Mucosa of descending colon (tissue), 3 donors: ENCODE data around the gene CDC14A. TPM values are rescaled to one million over a fixed set of nuclear protein-coding genes. Genes with fewer than 3 reads are reported as not detected.
A peak's percentile ranks its signal among the peaks of the same experiment; 100 is the strongest.

Experiments
- ATAC-seq: fragments of 200-7000 bp; cut with Tn5 transposase; one replicate; pipeline ENCODE4 v1.9.1; 2020; ENCODE audit warnings: mild to moderate bottlenecking, moderate library complexity
- DNase-seq, 3 donors: peaks; one replicate each; pipeline ENCODE4 v3.0.0-alpha.2; 2020
- H3K36me3 ChIP-seq: fragments of 200-600 bp; one replicate; pipeline ENCODE4 v1.8.0; 2021; ENCODE audit warnings: low read depth, mild to moderate bottlenecking
- H3K4me1 ChIP-seq: fragments of 200-600 bp; one replicate; pipeline ENCODE4 v1.8.0; 2021; ENCODE audit warnings: low read depth, mild to moderate bottlenecking
- H3K4me3 ChIP-seq: fragments of 200-600 bp; one replicate; pipeline ENCODE4 v1.8.0; 2021; ENCODE audit warnings: mild to moderate bottlenecking
- H3K9me3 ChIP-seq: fragments of 200-600 bp; one replicate; pipeline ENCODE4 v1.8.0; 2021; ENCODE audit warnings: mild to moderate bottlenecking
- CTCF ChIP-seq: fragments of 200-600 bp; IDR thresholded peaks from one replicate; pipeline ENCODE4 v1.8.0; 2022; ENCODE audit warnings: antibody characterized with exemption, mild to moderate bottlenecking
- intact Hi-C, 2 donors: fragments of 100-400 bp; cut with DNase I in 1 of 2; cut with micrococcal nuclease in 1 of 2; formaldehyde crosslinking; loops; one replicate each; pipeline versions ENCODE4 v1.11.0 to v1.11.1; 2022; cut with DNase I, micrococcal nuclease
- total RNA-seq, 3 donors: library from RNA; stranded (reverse); fragmentation: NEBNext Ultra II Directional in 2 of 3; extraction: Animal tissue kit (Norgen Biotek cat#: 25700) in 2 of 3; gene quantifications; one replicate each; pipeline versions ENCODE4 v1.2.1 to v1.2.4, GENCODE V29; 2021 to 2023
- donor health status: DM: no; HTN: no; CAD: no; lungs with moderate emphysema.
- donor health status: DM: no; HTN: no; CAD: no.
- donor health status: DM: no; HTN: yes; CAD: no.

CDC14A gene
- total RNA-seq, 3 donors from 2014 or later = 15.6 to 34.3 (median 18.5) TPM

- TF ChIP-seq CTCF = no peak
- intact Hi-C loops = no loop called here
These were observed 5.0 kb upstream of the CDC14A start for GRCh38 chr1:100347009-100347966.

GRCh38 chr1:100348549-100349144 is 3.7 kb upstream of the CDC14A start:
- DNase-seq = peak in 1 of 3 donors; percentile 16
- Histone ChIP-seq H3K9me3 (no peaks in the 10 kb centered on the region), H3K4me1 (no peaks in the 10 kb centered on the region), H3K4me3 (no peak overlapping the region), H3K36me3 (no peaks in the 10 kb centered on the region)
- TF ChIP-seq CTCF = no peak
- no peak for ATAC-seq
- intact Hi-C loops = no loop called here

More at GRCh38 chr1:100347009-100347966, 5.0 kb upstream of the CDC14A start:
- Histone ChIP-seq H3K4me1 (no peaks in the 10 kb centered on the region), H3K36me3 (no peaks in the 10 kb centered on the region), H3K9me3 (no peaks in the 10 kb centered on the region), H3K4me3 (no peak overlapping the region)
- DNase-seq (no peak), ATAC-seq (no peak)

GRCh38 chr1:100349246-100349645 is 3.1 kb upstream of the CDC14A start:
- ATAC-seq (no peak), DNase-seq (no peak)
- Histone ChIP-seq H3K4me1 (no peaks in the 10 kb centered on the region), H3K9me3 (no peaks in the 10 kb centered on the region), H3K36me3 (no peaks in the 10 kb centered on the region), H3K4me3 (no peak overlapping the region)
- no peak for TF ChIP-seq CTCF
- intact Hi-C loops = no loop called here

GRCh38 chr1:100350787-100351094 is 1.6 kb upstream of the CDC14A start:
- peak in 1 of 3 donors; percentile 54 for DNase-seq
- intact Hi-C loops = no loop called here
- no peak for ATAC-seq

More at GRCh38 chr1:100350787-100351094, 1.6 kb upstream of the CDC14A start:
- Histone ChIP-seq H3K36me3 (no peaks in the 10 kb centered on the region), H3K4me3 (no peak overlapping the region), H3K9me3 (no peaks in the 10 kb centered on the region), H3K4me1 (peaks cover 5% of the 10 kb centered on the region)
- no peak for TF ChIP-seq CTCF
